Body of pancreas (tissue), 4 donors: ENCODE results near the gene CLP1. TPM values are rescaled to one million over a fixed set of nuclear protein-coding genes. Genes with fewer than 3 reads are reported as not detected.
A peak's percentile ranks its signal among the peaks of the same experiment; 100 is the strongest.

ENCODE experiments used
- ATAC-seq: fragments of 150-250 bp; one replicate; pipeline ENCODE4 v1.9.1; 2016
- DNase-seq, 4 donors: peaks; one replicate each; pipeline ENCODE4 v3.0.0-alpha.2; 2019
- H3K27ac ChIP-seq, 4 donors: fragments of 200-600 bp; sonication (generic); 1 replicate in 3 of 4; 2 replicates in 1 of 4; pipeline versions ENCODE4 v1.5.1 to v1.6.1; 2016 to 2019; ENCODE audit warnings: mild to moderate bottlenecking in 1 of 4, mixed read lengths in 1 of 4, moderate library complexity in 1 of 4
- H3K27me3 ChIP-seq, 2 donors: fragments of 200-600 bp; sonication (generic); one replicate each; pipeline ENCODE4 v1.6.0; 2016; ENCODE audit warnings: mild to moderate bottlenecking in 1 of 2
- H3K36me3 ChIP-seq, 2 donors: fragments of 200-600 bp; sonication (generic); replicated peaks in 1 of 2; 2 replicates each; pipeline ENCODE4 v1.5.1; 2016; ENCODE audit warnings: low read depth in 2 of 2; ENCODE audit not compliant: insufficient read depth in 1 of 2
- H3K4me1 ChIP-seq: fragments of 200-600 bp; sonication (generic); one replicate; pipeline ENCODE4 v1.6.0; 2016
- H3K4me3 ChIP-seq, 2 donors: fragments of 200-600 bp; sonication (generic); 1 replicate in 1 of 2; 2 replicates in 1 of 2; pipeline ENCODE4 v1.5.1; 2016 to 2019
- H3K9me3 ChIP-seq, 3 donors: fragments of 200-600 bp; sonication (generic); 1 replicate in 2 of 3; 2 replicates in 1 of 3; pipeline ENCODE4 v1.5.1; 2016
- POLR2A ChIP-seq, 3 donors: fragments of 450-650 bp; IDR thresholded peaks; one replicate each; pipeline ENCODE4 v1.6.1; 2016; ENCODE audit warnings: antibody characterized with exemption in 3 of 3, mild to moderate bottlenecking in 2 of 3
- WGBS, 2 donors: methylation state at CpG; one replicate each; pipeline ENCODE4 v1.1.5; 2017; 5-methylcytosine and 5-hydroxymethylcytosine counted together
- intact Hi-C: fragments of 100-400 bp; cut with DNase I; formaldehyde crosslinking; loops from one replicate; pipeline ENCODE4 v1.15.1; 2023
- total RNA-seq, 2 donors: library from RNA; depleted of rRNA; stranded (reverse); fragments of >200 nt; gene quantifications; one replicate each; pipeline ENCODE4 v1.1.0, GENCODE V29; 2016
- TF ChIP-seq, protein P1 (sequence below), 7 experiments: fragments of 450-650 bp in 4 of 7; fragments of 200-600 bp in 3 of 7; sonication (generic) in 3 of 7; IDR thresholded peaks; one replicate each; pipeline ENCODE4 v1.5.1; 2016 to 2019; ENCODE audit warnings: antibody characterized with exemption in 7 of 7

The CLP1 gene
- total RNA-seq, 2 donors from 2014 or later = 3.3 to 7.3 TPM

DNA sequence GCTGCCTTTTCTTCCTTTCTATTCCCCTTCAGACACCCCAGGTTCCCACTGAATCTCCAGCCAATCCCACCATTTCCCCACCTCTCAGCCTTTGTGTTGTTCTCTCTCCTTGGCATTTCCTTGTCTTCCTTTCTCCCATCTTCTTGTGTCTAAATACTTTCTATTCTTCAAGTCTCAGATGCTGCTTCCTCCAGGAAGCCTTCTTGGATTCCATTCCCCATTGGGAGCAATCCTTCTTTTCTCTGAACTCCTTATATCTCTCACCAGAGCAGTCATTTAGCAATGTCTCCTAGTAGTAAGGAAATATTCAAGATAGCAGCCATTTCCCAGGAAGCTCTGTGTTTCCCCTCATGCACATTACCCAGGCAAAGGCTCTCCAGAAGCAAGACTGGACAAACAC, 23.3 kb upstream of the CLP1 start:
- no peak overlapping the region for H3K27ac ChIP-seq
- TF ChIP-seq POLR2A (IDR thresholded peaks at IDR 0.05) = no peak
- TF ChIP-seq, protein P1, sequence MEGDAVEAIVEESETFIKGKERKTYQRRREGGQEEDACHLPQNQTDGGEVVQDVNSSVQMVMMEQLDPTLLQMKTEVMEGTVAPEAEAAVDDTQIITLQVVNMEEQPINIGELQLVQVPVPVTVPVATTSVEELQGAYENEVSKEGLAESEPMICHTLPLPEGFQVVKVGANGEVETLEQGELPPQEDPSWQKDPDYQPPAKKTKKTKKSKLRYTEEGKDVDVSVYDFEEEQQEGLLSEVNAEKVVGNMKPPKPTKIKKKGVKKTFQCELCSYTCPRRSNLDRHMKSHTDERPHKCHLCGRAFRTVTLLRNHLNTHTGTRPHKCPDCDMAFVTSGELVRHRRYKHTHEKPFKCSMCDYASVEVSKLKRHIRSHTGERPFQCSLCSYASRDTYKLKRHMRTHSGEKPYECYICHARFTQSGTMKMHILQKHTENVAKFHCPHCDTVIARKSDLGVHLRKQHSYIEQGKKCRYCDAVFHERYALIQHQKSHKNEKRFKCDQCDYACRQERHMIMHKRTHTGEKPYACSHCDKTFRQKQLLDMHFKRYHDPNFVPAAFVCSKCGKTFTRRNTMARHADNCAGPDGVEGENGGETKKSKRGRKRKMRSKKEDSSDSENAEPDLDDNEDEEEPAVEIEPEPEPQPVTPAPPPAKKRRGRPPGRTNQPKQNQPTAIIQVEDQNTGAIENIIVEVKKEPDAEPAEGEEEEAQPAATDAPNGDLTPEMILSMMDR (IDR thresholded peaks at IDR 0.05) = no peak
- H3K27me3 ChIP-seq = no peaks in the 10 kb centered on the region
- H3K36me3 ChIP-seq = no peaks in the 10 kb centered on the region
- H3K4me1 ChIP-seq = peaks cover 10% of the 10 kb centered on the region
- H3K9me3 ChIP-seq = no peaks in the 10 kb centered on the region
- H3K4me3 ChIP-seq = no peak overlapping the region
- DNase-seq (no peak), ATAC-seq (no peak)
- intact Hi-C loops = loop anchor here (10.0 kb wide), 1 partner anchor 190 kb away; no protein-coding TSS in a partner anchor

DNA sequence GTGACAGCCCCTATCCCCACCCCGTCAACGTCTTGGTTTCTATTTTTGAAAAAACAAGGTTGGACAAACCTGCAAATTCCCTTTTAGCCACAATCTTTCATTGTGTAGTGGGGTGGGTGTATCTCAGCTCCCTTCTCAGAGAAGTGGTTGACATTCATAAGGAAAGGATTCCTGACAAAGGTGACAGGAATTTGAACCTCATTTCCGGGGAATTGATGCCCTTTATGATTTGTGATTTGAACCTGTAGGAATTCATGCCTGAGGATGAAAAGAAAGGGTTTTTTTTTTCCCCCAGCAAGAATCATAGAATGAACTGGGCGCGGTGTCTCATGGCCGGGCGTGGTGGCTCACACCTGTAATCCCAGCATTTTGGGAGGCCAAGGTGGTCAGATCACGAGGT, 22.3 kb upstream of the CLP1 start:
- no peak overlapping the region for H3K27ac ChIP-seq
- H3K9me3 ChIP-seq = no peaks in the 10 kb centered on the region
- H3K36me3 ChIP-seq = no peaks in the 10 kb centered on the region
- DNase-seq = no peak
- TF ChIP-seq, protein P1 (IDR thresholded peaks at IDR 0.05) = no peak
- no peak for TF ChIP-seq POLR2A (IDR thresholded peaks at IDR 0.05)
- WGBS, 2 donors = 49 to 85% methylated on average over 4 to 8 of the region's 8 CpGs
- no peaks in the 10 kb centered on the region for H3K27me3 ChIP-seq
- no peak overlapping the region for H3K4me3 ChIP-seq
- H3K4me1 ChIP-seq = peaks cover 10% of the 10 kb centered on the region
- intact Hi-C loops = loop anchor here (10.0 kb wide), 1 partner anchor 190 kb away; no protein-coding TSS in a partner anchor
- ATAC-seq = no peak

DNA sequence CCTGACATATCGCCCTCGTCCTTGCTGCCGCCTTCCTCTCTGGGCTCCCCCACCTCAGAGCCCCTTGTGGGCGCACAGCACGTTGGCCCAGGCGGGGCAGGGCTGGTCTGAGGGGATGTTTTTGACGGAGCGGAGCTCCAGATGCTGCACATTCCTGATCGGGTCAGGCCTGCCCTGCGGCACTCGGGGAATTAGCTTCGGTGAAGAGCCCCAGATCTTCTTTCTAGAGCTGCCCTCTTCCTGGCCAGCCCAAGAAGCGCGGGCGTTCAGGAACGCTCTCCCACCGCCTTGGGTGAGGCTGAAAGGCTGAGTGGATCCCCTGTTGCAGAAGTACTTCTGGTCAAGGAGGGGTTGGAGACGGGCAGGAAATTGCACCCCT, 19.9 kb upstream of the CLP1 start:
- H3K4me1 ChIP-seq = peaks cover 10% of the 10 kb centered on the region
- no peak overlapping the region for H3K4me3 ChIP-seq
- intact Hi-C loops = loop anchor here (10.0 kb wide), 1 partner anchor 193 kb away; no protein-coding TSS in a partner anchor
- H3K9me3 ChIP-seq = no peaks in the 10 kb centered on the region
- H3K36me3 ChIP-seq = no peaks in the 10 kb centered on the region
- ATAC-seq = peak; percentile 11
- no peak for DNase-seq
- no peak for TF ChIP-seq POLR2A (IDR thresholded peaks at IDR 0.05)
- TF ChIP-seq, protein P1 (IDR thresholded peaks at IDR 0.05) = no peak
- 31 to 100% methylated on average over 3 to 18 of the region's 18 CpGs for WGBS, 2 donors
- H3K27me3 ChIP-seq = no peaks in the 10 kb centered on the region
- peak overlapping the region in 2 of 4 donors; percentile 69 to 79 for H3K27ac ChIP-seq

DNA sequence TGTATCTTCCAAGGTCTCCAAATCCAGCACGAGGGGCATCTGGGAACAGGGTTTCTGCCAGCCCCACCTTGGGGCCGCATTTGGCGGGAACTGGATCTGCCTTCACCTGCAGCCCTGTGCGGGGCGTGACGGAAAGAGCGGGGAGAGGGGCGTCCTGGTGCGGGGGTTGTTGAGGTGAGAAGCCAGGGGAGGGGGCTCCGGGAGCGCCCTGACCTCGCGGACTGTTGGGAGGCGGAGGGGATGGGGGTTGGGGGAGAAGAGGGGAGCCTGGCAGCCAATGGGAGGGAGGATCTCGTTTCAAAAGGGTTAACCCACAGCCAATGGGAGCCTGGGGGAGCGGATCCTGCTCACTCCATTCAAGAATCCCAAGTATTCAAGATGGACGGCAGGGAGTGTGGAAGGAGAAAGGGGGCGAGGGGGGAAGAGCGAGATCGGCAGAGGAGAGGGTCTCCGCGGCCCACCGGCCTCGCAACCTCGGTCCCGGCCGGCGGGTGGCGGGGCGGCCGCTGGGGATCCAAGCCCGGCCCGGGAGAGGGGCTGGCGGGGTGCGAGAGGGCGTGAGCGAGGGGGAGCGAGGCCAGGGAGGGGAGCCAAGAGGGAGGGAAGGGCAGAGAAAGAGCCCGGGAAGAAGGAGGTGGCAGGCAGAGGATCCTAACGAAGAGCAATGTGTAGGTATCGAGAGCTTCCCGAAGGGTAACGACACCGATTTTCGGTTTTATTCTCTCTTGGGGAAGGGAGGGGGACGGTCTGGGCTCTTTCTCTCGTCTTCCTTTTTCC, 19.4 kb upstream of the CLP1 start:
- H3K9me3 ChIP-seq = no peaks in the 10 kb centered on the region
- intact Hi-C loops = loop anchor here (10.0 kb wide), 1 partner anchor 193 kb away; no protein-coding TSS in a partner anchor

More for the DNA sequence above, 19.4 kb upstream of the CLP1 start:
- ATAC-seq (peak; percentile 86), DNase-seq (peak; percentile 50 to 71 (median 66))
- Histone ChIP-seq H3K4me3 (peak overlapping the region; percentile 31 to 83), H3K27me3 (no peaks in the 10 kb centered on the region), H3K27ac (peak overlapping the region; percentile 50 to 79 (median 64)), H3K4me1 (peaks cover 10% of the 10 kb centered on the region), H3K36me3 (no peaks in the 10 kb centered on the region)
- peak; percentile 48 to 69 (median 64) for TF ChIP-seq POLR2A (IDR thresholded peaks at IDR 0.05)
- TF ChIP-seq, protein P1 (IDR thresholded peaks at IDR 0.05) = no peak
- 1 to 2% methylated on average over 34 to 47 of the region's 47 CpGs for WGBS, 2 donors
